GM21390 (cell line): ENCODE results near the gene IDUA.
"Not testable (repeated sequence)": the region's sequence is repeated elsewhere in the genome, so short reads cannot be mapped to it uniquely, and the experiment has no call there.

Source experiments
- ATAC-seq: cut with Tn5 transposase; IDR thresholded peaks from one replicate; pipeline ENCODE4 v1.9.1; 2021; ENCODE audit not compliant: unreplicated experiment

IDUA gene

DNA sequence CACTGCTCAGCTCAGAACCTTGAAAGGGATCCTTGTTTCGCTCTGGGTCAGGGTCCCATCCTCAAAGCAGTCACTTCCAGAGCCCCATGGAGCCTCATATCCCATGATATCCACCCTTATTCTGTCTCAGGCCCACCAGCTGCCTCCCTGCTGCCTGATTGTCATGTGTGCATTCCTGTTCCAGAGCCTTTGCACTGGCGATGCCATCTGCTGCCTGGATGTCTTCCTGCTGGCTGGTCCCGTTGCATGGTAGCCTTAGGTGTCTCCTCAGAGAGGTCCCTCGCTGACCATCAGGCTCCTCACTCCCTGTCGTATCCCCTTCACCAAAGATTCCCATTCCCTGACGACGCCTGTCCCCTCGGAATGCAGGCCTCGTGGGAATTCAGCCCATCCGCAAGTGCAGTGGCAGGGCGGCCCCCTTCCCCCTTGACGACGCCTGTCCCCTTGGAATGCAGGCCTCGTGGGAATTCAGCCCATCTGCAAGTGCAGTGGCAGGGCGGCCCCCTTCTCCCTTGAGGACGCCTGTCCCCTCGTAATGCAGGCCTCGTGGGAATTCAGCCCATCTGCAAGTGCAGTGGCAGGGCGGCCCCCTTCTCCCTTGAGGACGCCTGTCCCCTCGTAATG lies 12.5 kb downstream of the IDUA start:
- not testable (repeated sequence) for ATAC-seq

DNA sequence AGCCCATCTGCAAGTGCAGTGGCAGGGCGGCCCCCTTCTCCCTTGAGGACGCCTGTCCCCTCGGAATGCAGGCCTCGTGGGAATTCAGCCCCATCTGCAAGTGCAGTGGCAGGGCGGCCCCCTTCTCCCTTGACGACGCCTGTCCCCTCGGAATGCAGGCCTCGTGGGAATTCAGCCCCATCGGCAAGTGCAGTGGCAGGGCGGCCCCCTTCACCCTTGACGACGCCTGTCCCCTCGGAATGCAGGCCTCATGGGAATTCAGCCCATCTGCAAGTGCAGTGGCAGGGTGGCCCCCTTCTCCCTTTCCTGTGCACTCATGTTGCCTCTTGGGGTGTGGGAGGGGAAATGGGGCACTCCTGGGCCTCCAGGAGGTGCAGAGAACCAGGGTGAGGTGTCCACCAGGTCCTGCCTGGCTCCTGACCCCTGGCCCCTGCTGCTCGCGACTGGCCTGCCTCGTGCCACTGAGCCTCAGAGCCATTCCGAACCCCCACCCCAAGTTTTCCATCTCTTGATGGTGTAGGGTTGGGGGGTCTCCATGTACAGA lies 13.1 kb downstream of the IDUA start:
- ATAC-seq: no peak

DNA sequence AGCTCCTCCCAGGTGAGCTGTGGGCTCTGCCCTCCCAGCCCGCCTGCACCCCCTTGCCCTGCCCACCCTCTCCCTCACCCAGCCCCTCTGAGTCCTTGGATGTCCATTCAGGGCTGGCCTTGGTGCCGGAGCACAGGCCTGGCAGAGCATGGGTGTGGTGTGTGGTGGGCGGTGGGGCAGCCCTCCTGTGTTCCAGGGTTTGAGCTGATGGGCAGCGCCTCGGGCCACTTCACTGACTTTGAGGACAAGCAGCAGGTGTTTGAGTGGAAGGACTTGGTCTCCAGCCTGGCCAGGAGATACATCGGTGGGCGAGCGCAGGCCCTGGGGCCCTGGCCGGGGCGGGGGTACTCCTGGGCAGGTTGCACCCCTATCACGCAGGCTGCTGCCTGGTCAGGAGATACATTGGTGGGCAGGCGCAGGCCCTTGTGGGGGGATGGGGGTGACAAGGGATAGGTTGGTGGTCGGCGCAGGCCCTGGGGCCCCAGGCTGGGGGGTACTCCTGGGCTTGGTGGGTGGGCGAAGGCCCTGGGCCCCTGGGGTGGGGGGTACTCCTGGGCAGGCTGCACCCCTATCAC lies 13.9 kb downstream of the IDUA start:
- no peak for ATAC-seq

DNA sequence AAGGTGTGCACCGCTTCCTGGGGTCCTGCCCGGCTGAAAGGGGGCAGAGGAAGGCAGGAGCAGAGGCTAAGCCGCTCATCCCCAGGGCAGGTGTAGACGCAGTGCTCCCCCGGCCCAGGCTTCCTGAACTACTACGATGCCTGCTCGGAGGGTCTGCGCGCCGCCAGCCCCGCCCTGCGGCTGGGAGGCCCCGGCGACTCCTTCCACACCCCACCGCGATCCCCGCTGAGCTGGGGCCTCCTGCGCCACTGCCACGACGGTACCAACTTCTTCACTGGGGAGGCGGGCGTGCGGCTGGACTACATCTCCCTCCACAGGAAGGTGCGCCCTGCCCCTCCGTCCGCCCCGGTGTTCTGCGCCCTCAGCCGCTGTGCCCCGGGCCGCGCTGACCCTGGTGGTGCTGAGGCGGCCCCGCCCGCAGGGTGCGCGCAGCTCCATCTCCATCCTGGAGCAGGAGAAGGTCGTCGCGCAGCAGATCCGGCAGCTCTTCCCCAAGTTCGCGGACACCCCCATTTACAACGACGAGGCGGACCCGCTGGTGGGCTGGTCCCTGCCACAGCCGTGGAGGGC lies 14.8 kb downstream of the IDUA start:
- no peak for ATAC-seq

DNA sequence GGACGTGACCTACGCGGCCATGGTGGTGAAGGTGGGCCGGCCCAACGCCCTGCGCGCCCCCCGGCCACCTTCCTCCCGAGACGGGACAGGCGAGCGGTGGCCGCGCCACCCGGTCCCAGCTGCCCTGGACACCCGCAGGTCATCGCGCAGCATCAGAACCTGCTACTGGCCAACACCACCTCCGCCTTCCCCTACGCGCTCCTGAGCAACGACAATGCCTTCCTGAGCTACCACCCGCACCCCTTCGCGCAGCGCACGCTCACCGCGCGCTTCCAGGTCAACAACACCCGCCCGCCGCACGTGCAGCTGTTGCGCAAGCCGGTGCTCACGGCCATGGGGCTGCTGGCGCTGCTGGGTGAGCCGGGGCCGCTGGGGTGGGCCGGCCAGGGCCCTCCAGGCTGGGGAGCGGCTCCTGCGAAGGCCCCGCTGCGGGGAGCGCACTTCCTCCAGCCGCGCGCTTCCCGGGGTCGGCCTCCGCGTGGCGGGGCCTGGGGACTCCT lies 15.3 kb downstream of the IDUA start:
- ATAC-seq: no peak

DNA sequence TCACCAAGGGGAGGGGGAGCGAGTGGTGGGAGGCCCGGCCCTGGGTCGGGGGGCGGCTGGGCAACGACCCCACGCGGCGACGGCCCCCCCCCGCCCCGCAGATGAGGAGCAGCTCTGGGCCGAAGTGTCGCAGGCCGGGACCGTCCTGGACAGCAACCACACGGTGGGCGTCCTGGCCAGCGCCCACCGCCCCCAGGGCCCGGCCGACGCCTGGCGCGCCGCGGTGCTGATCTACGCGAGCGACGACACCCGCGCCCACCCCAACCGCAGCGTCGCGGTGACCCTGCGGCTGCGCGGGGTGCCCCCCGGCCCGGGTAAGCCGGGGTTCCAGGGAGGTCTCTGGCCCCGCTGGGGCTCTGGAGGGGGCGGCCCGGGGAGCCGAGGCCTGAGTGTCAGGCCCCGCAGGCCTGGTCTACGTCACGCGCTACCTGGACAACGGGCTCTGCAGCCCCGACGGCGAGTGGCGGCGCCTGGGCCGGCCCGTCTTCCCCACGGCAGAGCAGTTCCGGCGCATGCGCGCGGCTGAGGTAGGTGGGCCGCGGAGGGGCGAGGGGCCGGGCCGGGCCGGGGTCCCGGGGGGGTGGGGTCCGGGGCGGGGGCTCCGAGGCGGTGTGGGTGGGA lies 15.9 kb downstream of the IDUA start:
- no peak for ATAC-seq

DNA sequence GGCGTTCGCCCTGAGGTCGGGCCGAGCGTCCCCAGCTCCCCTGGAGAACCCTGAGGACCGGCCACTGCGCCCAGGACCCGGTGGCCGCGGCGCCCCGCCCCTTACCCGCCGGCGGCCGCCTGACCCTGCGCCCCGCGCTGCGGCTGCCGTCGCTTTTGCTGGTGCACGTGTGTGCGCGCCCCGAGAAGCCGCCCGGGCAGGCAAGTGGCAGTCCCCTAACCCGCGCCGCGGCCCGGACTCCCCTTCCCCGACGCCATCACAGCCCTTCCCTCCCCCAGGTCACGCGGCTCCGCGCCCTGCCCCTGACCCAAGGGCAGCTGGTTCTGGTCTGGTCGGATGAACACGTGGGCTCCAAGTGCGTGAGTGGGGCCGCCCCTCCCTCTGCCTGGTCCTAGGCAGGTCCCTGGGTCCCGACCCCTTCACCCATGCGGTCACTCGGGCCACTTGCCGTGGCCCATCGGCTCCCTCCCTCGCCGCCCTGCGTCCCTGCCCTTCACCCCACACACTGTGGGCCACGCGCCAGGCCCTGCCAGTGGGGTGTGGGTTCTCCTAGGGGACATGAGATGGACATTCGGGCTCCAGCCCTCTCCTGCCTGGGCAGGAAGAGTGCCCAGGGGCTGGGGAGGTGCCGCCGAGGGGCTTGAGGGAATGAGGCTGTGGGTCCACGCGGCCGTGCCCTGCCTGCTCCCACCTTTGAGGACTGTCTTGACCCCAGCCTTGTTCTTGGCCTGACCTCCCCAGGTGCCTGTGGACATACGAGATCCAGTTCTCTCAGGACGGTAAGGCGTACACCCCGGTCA lies 16.6 kb downstream of the IDUA start:
- ATAC-seq: no peak

DNA sequence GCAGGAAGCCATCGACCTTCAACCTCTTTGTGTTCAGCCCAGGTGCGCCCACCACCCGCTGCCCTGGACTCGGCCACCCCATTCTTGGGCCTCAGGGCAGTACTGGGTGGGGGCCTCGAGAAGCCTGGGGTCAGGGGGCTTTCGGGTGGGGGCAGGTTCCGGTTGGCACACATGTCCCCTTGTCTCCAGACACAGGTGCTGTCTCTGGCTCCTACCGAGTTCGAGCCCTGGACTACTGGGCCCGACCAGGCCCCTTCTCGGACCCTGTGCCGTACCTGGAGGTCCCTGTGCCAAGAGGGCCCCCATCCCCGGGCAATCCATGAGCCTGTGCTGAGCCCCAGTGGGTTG lies 17.2 kb downstream of the IDUA start:
- no peak for ATAC-seq

DNA sequence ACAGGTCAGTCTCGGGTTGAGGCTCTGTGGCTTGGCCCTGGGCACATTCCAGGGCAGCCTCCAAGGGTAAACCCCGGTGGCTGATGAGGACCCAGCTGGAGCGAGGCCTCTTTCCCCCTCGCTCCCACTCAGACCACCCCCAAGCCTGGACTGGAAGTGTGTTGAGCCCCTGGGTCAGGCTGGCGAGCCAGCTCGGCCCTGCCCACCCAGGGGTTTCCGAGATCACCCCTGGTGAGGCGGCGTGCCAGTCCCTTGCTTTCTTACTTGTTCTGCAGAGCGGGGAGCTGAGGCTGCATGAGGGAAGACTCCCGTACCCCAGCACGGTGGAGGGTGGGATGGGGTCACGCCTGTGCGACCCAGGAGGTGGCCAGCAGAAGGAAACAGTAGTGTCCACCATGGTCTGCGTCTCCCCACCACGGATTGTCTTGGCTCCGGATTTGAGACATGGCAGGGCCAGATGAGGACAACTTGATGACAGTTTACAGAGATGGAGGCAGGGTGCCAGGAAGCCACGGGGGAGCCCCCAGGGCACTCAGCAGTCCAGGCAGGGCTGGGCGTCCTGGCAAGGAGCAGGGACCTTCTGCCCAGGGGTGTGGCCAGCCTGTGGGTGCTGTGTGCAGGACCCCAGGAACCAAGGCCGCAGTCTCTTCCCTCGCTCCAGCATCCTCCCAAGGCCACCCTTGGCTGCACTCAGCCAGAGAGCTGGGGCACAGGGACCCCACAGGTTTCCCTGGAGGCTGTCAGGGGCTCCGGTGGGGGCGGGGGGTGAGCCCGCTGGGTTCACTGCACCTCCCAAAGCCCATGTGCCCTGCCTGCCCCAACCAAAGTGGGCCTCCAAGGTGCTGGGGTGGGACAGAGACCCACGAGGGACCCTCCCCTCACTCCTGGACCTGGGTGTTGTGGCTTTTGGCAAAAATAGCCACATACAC lies 18.0 kb downstream of the IDUA start:
- ATAC-seq: no peak

DNA sequence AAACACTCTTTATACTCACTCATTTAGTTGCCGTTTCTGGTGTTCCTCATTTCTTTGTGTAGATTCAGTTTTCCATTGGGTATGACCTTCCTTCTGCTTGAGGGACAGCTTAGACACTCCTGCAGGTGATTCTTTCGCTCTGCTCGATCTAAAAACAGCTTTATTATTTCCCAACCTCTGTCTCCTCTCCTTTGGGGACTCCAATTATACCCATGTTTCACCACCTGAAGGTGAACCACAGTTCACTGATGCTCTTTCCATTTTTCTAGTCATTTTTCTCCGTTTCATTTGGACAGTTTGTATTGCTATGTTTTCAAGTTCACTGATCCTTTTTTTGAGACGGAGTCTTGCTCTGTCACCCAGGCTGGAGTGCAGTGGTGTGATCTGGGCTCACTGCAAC lies 20.0 kb downstream of the IDUA start:
- no peak for ATAC-seq

DNA sequence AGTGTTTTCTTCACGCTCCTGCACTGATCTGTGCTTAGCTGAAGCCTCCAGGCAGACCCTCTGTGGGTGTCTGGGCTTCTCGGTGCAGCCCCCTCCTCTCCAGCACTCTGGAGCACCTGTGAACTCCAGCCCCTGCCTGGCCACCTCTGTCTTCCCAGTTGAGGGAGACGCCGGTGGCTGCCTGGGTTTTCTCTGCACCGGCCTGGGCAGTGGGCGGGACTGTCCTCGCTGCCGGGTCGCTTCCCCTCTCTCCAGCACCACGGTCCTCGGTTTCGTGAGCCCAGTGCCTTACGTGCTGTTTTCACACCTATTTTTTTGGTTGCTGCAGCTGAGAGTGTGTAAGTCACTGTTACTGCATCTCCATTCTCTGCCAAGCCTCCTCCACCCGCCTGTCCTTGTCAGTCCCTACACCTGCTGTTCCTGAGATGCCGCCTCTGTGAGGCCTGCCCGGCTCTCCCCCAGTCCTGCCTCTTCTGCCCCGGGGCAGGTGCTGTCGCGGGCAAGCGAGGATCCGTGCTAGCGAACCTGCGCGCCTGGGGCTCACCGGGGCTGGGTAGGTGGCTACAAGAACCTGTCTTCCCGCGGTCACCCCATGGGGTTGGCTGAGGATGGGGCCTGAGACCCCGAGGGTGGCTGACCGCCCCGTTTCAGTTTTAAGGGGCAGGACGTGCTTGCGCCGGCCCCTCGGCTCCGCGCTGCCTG lies 22.1 kb downstream of the IDUA start:
- no peak for ATAC-seq

DNA sequence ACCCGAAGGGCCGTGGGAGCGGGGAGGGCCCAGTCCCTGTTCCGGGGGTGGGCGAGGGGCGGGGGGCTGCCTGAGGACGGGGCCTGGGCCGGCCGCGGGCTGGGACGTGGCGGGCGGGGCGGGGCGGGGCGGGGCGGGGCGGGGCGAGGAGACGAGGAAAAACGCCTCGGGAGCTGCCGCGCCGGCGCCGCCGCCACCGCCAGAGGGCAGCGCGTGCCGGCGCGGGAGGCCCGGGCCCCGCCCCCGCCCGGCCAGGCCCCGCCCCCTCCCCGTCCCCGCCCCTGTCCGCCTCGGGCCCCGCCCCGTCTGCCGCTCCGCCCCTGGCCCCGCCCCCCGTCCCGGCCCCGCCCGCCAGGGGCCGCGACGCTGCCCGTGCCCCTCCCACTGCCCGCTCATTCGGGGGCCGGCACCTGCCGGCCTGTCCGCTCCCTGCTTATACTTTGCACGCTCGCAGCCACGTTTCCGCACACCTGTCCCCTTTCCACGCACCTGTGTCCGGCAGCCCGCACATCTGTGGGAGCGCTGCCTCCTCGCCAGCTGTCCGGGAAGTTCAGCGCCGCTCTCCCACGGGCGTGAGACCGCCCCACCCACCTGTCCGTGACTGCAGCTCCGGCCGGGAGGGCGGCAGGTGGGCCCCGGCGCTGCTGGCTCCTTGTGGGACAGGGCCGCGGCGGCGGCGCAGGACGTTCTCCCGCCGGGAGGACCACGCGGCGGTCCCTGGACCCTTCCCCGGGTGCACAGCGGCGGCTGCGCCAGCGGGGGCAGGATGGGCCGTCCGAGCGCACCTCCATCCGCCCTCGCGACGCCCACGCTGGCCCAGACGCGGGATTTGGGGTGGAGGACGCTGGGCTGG lies 22.9 kb downstream of the IDUA start:
- no peak for ATAC-seq

DNA sequence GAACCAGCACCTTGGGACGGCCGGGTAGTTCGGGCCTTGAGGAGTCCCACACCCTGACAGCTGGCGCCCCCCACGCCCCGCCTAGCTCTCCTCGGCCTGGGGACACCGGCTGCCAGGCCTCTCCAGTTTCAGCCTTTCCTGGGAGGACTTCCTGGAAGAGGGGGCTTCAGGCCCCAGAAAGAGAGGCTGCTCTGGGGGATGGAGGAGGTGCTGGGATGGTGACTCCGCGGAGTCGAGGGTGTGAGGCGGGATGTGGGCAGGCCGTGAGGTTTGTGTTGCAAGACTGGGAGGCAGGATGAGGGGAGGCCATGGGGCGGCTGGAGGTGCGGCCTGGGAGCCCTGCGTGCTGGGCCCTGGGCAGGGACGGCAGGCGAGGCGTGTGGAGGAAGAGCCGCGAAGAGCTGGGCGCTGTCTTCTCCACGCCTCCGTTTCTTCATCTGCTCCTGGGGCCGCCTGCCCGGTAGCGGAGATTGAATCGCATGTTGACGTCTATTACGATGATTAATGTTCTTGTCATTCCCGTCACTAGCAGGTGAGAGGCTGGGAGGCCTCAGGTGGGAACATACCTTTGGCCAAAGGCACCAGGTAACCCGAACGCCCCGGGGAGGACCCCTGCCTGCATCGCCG lies 23.7 kb downstream of the IDUA start:
- no peak for ATAC-seq

DNA sequence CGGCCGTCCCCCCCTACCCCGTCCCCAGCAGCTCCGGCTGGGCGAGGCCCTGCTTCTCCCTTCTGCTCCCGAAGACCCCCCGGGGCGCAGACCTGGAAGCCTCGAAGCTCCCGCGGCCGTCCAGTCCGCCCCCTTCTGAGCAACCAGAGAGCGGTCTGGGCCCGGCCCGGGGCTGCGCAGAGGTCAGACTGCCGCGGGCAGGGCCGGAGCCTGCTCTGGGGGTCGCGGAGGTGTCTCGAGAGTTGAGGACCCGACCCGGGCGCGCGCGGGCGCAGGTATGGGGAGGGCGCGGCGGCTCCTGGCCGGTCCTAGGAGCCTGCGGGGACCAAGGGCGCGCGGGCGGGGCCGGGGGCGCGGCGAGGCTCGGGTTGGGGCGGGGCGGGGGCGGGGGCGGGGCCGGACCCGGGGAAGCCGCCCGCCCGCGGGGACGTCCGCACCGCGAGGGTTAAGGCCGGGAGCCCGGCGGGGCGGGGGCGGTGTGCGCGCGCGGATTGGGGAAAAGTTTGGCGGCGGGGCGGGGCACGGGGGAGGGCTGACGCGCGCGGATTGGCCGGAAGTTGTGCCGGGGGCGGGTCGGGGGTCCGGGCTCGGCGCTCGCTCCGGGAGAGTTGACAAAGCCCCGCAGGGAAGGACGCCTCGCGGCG lies 24.3 kb downstream of the IDUA start, which contains the start of gene FGFRL1:
Gene FGFRL1, plus strand, starts transcription at position 605 of the 644 bp plus-strand sequence. CDS start 860 bp downstream, outside the sequence.
- ATAC-seq: peak; percentile 37

DNA sequence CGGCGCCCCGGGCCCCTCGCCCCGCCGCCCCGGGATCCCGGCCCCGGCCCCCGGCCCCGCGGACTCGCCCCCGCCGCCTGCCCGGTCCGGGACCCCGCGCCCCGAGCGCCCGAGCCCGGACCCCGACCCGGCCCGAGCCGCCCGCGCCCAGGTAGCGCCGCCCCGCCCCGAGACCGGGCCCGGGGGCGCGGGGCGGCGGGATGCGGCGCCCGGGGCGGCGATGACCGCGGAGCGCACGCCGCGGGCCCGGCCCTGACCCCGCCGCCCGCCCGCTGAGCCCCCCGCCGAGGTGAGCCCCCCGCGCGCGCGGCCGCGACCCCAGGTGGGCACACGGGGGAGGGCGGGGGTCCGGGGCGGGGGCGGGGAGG lies 24.8 kb downstream of the IDUA start:
- ATAC-seq: no peak

DNA sequence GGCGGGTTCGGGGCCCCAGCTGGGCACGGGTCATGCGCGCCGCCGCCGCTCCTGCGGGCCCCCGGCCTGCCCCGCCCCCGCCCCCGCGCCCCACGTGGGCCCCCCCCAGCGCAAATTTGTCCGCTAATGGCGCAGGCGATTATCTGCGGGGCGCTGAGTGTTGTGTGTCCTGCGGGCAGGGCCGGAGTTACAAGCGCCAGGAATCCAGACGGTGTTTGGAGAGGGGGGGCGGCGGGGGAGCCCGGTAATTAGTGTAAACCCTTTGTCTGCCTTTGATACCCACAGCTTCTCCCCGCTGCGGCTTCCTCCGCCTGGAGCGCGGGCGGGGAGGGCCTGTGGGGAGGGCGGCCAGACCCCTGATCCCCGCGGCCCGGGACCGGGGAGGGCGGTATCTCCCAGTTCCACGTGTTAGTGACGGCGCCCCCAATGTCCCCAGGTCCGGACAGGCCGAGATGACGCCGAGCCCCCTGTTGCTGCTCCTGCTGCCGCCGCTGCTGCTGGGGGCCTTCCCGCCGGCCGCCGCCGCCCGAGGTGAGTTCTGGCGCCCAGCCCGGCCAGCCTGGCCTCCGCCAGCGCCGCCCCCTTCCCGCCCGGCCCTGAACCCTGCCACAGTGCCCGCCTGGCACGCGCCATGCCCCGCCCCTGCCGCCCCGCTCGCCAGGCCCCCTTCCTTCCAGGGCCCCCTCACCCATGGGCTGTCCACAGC lies 25.3 kb downstream of the IDUA start:
- ATAC-seq: no peak
